ENCODE data around the gene TASOR2. TPM values are rescaled to one million over a fixed set of nuclear protein-coding genes. Genes with fewer than 3 reads are reported as not detected.

The TASOR2 gene
- total RNA-seq, 1 experiment from 2014 or later, result 67.3 TPM

- ATAC-seq, result no peak
Measured at GRCh38 chr10:5719546-5719945, 34.9 kb downstream of the TASOR2 start.

GRCh38 chr10:5720182-5720581 is 35.5 kb downstream of the TASOR2 start:
- Mint-ChIP-seq H3K36me3 (peaks cover 17% of the 10 kb centered on the region), H3K4me3 (no peak overlapping the region), H3K27ac (no peak overlapping the region), H3K27me3 (ENCODE audit: low read depth) (no peaks in the 10 kb centered on the region), H3K9me3 (no peaks in the 10 kb centered on the region), H3K4me1 (no peaks in the 10 kb centered on the region)
- CTCF ChIA-PET, result no interaction called here
- DNase-seq (ENCODE audit: low spot score) (no peak), ATAC-seq (no peak)
- POLR2A ChIA-PET, result no interaction called here
- no peak for TF ChIP-seq ATF1 (CRISPR knock-in tag; IDR thresholded peaks at IDR 0.05)
- TF ChIP-seq, protein P1, sequence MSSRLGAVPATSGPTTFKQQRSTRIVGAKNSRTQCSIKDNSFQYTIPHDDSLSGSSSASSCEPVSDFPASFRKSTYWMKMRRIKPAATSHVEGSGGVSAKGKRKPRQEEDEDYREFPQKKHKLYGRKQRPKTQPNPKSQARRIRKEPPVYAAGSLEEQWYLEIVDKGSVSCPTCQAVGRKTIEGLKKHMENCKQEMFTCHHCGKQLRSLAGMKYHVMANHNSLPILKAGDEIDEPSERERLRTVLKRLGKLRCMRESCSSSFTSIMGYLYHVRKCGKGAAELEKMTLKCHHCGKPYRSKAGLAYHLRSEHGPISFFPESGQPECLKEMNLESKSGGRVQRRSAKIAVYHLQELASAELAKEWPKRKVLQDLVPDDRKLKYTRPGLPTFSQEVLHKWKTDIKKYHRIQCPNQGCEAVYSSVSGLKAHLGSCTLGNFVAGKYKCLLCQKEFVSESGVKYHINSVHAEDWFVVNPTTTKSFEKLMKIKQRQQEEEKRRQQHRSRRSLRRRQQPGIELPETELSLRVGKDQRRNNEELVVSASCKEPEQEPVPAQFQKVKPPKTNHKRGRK (CRISPR knock-in tag; IDR thresholded peaks at IDR 0.05; ENCODE audit: borderline replicate concordance), result no peak
- no peak for TF ChIP-seq GABPB1 (CRISPR knock-in tag; IDR thresholded peaks at IDR 0.05)
- TF ChIP-seq, protein P2, sequence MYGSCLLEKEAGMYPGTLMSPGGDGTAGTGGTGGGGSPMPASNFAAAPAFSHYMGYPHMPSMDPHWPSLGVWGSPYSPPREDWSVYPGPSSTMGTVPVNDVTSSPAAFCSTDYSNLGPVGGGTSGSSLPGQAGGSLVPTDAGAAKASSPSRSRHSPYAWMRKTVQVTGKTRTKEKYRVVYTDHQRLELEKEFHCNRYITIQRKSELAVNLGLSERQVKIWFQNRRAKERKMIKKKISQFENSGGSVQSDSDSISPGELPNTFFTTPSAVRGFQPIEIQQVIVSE (CRISPR knock-in tag; IDR thresholded peaks at IDR 0.05; ENCODE audit: borderline replicate concordance), result no peak
- TF ChIP-seq, protein P3, sequence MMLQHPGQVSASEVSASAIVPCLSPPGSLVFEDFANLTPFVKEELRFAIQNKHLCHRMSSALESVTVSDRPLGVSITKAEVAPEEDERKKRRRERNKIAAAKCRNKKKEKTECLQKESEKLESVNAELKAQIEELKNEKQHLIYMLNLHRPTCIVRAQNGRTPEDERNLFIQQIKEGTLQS (CRISPR knock-in tag; conservative IDR thresholded peaks at IDR 0.05), result no peak
- no peak for TF ChIP-seq ZBTB21 (CRISPR knock-in tag; IDR thresholded peaks at IDR 0.05; ENCODE audit: borderline replicate concordance)
- TF ChIP-seq ETV6 (CRISPR knock-in tag; IDR thresholded peaks at IDR 0.05), result no peak
- no peak for TF ChIP-seq ZNF423 (CRISPR knock-in tag; IDR thresholded peaks at IDR 0.05)
- no peak for TF ChIP-seq ZNF317 (CRISPR knock-in tag; IDR thresholded peaks at IDR 0.05; ENCODE audit: borderline replicate concordance, low read depth)
- TF ChIP-seq, protein P4, sequence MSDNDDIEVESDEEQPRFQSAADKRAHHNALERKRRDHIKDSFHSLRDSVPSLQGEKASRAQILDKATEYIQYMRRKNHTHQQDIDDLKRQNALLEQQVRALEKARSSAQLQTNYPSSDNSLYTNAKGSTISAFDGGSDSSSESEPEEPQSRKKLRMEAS (CRISPR knock-in tag; IDR thresholded peaks at IDR 0.05), result no peak
- no peak for TF ChIP-seq ZNF232 (CRISPR knock-in tag; IDR thresholded peaks at IDR 0.05)

More at GRCh38 chr10:5719546-5719945, 34.9 kb downstream of the TASOR2 start:
- H3K4me1 Mint-ChIP-seq, result no peaks in the 10 kb centered on the region
- no peak overlapping the region for H3K4me3 Mint-ChIP-seq
- no peaks in the 10 kb centered on the region for H3K27me3 Mint-ChIP-seq (ENCODE audit: low read depth)
- TF ChIP-seq IRF2 (CRISPR knock-in tag; IDR thresholded peaks at IDR 0.05; ENCODE audit: borderline replicate concordance, low read depth) (no peak), PRDM15 (CRISPR knock-in tag; IDR thresholded peaks at IDR 0.05) (no peak), HMGXB4 (CRISPR knock-in tag; IDR thresholded peaks at IDR 0.05) (no peak), ZNF219 (CRISPR knock-in tag; IDR thresholded peaks at IDR 0.05; ENCODE audit: borderline replicate concordance) (no peak), ZNF671 (CRISPR knock-in tag; IDR thresholded peaks at IDR 0.05) (no peak), TP53 (CRISPR knock-in tag; IDR thresholded peaks at IDR 0.05) (no peak), CBFB (CRISPR knock-in tag; IDR thresholded peaks at IDR 0.05; ENCODE audit: low read depth) (no peak), GTF2I (CRISPR knock-in tag; conservative IDR thresholded peaks at IDR 0.05) (no peak), ETV6 (CRISPR knock-in tag; IDR thresholded peaks at IDR 0.05) (no peak), TEAD4 (CRISPR knock-in tag; IDR thresholded peaks at IDR 0.05) (no peak)
- TF ChIP-seq, protein P2 (CRISPR knock-in tag; IDR thresholded peaks at IDR 0.05; ENCODE audit: borderline replicate concordance), result no peak
- TF ChIP-seq, protein P5, sequence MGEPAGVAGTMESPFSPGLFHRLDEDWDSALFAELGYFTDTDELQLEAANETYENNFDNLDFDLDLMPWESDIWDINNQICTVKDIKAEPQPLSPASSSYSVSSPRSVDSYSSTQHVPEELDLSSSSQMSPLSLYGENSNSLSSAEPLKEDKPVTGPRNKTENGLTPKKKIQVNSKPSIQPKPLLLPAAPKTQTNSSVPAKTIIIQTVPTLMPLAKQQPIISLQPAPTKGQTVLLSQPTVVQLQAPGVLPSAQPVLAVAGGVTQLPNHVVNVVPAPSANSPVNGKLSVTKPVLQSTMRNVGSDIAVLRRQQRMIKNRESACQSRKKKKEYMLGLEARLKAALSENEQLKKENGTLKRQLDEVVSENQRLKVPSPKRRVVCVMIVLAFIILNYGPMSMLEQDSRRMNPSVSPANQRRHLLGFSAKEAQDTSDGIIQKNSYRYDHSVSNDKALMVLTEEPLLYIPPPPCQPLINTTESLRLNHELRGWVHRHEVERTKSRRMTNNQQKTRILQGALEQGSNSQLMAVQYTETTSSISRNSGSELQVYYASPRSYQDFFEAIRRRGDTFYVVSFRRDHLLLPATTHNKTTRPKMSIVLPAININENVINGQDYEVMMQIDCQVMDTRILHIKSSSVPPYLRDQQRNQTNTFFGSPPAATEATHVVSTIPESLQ (CRISPR knock-in tag; IDR thresholded peaks at IDR 0.05), result no peak
- no peak overlapping the region for H3K27ac Mint-ChIP-seq
- ChIA-PET CTCF (no interaction called here), POLR2A (interaction anchor here (0.6 kb wide), 1 partner anchor 16 kb away, joined by 3 read pairs; no protein-coding TSS in a partner anchor)
- peaks cover 14% of the 10 kb centered on the region for H3K36me3 Mint-ChIP-seq
- no peak for DNase-seq (ENCODE audit: low spot score)
- no peaks in the 10 kb centered on the region for H3K9me3 Mint-ChIP-seq

Measured in WTC11 (cell line).